Osteocyte (in vitro differentiated cells): Measurements from ENCODE around the gene SLC46A2. TPM values are rescaled to one million over a fixed set of nuclear protein-coding genes. Genes with fewer than 3 reads are reported as not detected.

Experiments used
- DNase-seq: peaks from one replicate; pipeline ENCODE4 v3.0.0; 2021; ENCODE audit warnings: mixed read lengths; ENCODE audit not compliant: unreplicated experiment; ENCODE audit errors: extremely low spot score
- H3K27ac Mint-ChIP-seq: one replicate; pipeline ENCODE4 v1.8.0; 2021; ENCODE audit warnings: mild to moderate bottlenecking, mixed read lengths; ENCODE audit not compliant: unreplicated experiment
- H3K27me3 Mint-ChIP-seq: one replicate; pipeline ENCODE4 v1.8.0; 2021; ENCODE audit warnings: mixed read lengths; ENCODE audit not compliant: unreplicated experiment
- H3K36me3 Mint-ChIP-seq: one replicate; pipeline ENCODE4 v1.8.0; 2021; ENCODE audit warnings: mixed read lengths; ENCODE audit not compliant: unreplicated experiment
- H3K4me1 Mint-ChIP-seq: one replicate; pipeline ENCODE4 v1.8.0; 2021; ENCODE audit warnings: mixed read lengths; ENCODE audit not compliant: unreplicated experiment
- H3K4me3 Mint-ChIP-seq: one replicate; pipeline ENCODE4 v1.8.0; 2021; ENCODE audit warnings: mild to moderate bottlenecking, moderate library complexity, mixed read lengths; ENCODE audit not compliant: unreplicated experiment
- H3K9me3 Mint-ChIP-seq: one replicate; pipeline ENCODE4 v1.8.0; 2021; ENCODE audit warnings: mixed read lengths; ENCODE audit not compliant: unreplicated experiment
- total RNA-seq: library from RNA; stranded (reverse); gene quantifications from 2 replicates; pipeline ENCODE4 v1.2.1, GENCODE V29; 2021
- TF ChIP-seq, protein P1 (sequence below): fragments of 200-600 bp; sonication (generic); IDR thresholded peaks from 2 replicates; pipeline ENCODE4 v1.5.0; 2021; ENCODE audit warnings: antibody characterized with exemption, mild to moderate bottlenecking, moderate library complexity

Gene SLC46A2
- total RNA-seq, 1 donor from 2014 or later, result not detected

- Mint-ChIP-seq H3K4me1 (peaks cover 21% of the 10 kb centered on the region), H3K27me3 (peaks cover 12% of the 10 kb centered on the region), H3K4me3 (no peak overlapping the region), H3K36me3 (no peaks in the 10 kb centered on the region), H3K27ac (no peak overlapping the region), H3K9me3 (no peaks in the 10 kb centered on the region)
- no peak for DNase-seq
- TF ChIP-seq, protein P1, sequence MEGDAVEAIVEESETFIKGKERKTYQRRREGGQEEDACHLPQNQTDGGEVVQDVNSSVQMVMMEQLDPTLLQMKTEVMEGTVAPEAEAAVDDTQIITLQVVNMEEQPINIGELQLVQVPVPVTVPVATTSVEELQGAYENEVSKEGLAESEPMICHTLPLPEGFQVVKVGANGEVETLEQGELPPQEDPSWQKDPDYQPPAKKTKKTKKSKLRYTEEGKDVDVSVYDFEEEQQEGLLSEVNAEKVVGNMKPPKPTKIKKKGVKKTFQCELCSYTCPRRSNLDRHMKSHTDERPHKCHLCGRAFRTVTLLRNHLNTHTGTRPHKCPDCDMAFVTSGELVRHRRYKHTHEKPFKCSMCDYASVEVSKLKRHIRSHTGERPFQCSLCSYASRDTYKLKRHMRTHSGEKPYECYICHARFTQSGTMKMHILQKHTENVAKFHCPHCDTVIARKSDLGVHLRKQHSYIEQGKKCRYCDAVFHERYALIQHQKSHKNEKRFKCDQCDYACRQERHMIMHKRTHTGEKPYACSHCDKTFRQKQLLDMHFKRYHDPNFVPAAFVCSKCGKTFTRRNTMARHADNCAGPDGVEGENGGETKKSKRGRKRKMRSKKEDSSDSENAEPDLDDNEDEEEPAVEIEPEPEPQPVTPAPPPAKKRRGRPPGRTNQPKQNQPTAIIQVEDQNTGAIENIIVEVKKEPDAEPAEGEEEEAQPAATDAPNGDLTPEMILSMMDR, result no peak
Measured at GRCh38 chr9:112887381-112887780, 3.3 kb downstream of the SLC46A2 start.

- no peak for DNase-seq
- TF ChIP-seq, protein P1, result no peak
- Mint-ChIP-seq H3K27ac (no peak overlapping the region), H3K4me3 (no peak overlapping the region), H3K9me3 (no peaks in the 10 kb centered on the region), H3K36me3 (no peaks in the 10 kb centered on the region), H3K27me3 (peaks cover 5% of the 10 kb centered on the region), H3K4me1 (peaks cover 26% of the 10 kb centered on the region)
Measured at GRCh38 chr9:112886351-112886750, 4.3 kb downstream of the SLC46A2 start.

GRCh38 chr9:112885324-112885723 is 5.4 kb downstream of the SLC46A2 start:
- H3K27ac Mint-ChIP-seq, result no peak overlapping the region
- no peaks in the 10 kb centered on the region for H3K36me3 Mint-ChIP-seq
- TF ChIP-seq, protein P1, result no peak
- H3K9me3 Mint-ChIP-seq, result no peaks in the 10 kb centered on the region
- H3K4me1 Mint-ChIP-seq, result peaks cover 29% of the 10 kb centered on the region
- H3K27me3 Mint-ChIP-seq, result peaks cover 5% of the 10 kb centered on the region
- no peak overlapping the region for H3K4me3 Mint-ChIP-seq
- DNase-seq, result no peak

GRCh38 chr9:112884721-112885120 is 6.0 kb downstream of the SLC46A2 start:
- H3K4me1 Mint-ChIP-seq, result peaks cover 27% of the 10 kb centered on the region
- H3K9me3 Mint-ChIP-seq, result no peaks in the 10 kb centered on the region
- H3K4me3 Mint-ChIP-seq, result no peak overlapping the region
- no peak for DNase-seq
- H3K36me3 Mint-ChIP-seq, result no peaks in the 10 kb centered on the region
- peaks cover 1% of the 10 kb centered on the region for H3K27me3 Mint-ChIP-seq
- no peak overlapping the region for H3K27ac Mint-ChIP-seq
- TF ChIP-seq, protein P1, result no peak

DNA sequence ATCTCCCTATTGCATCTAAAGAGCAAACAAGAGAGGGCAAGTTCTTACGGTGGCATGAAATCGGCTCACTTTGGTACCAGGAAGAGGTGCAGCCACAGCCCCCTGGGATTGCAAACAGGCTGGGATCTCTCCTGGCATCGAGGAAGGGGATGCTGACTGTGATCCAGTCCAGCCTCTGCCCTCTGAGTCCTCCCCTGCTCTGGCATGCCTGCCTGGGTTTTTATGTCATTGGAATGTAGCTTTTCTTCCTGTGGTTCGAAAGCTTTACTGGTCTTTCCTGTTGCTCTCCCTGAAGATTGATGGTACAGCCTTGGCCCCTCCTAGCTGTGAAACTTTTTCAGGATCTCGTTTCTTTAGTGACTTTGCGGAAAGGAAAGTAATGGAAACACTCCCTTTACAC is 6.6 kb downstream of the SLC46A2 start:
- TF ChIP-seq, protein P1, result no peak
- Mint-ChIP-seq H3K4me1 (peaks cover 27% of the 10 kb centered on the region), H3K27me3 (no peaks in the 10 kb centered on the region), H3K4me3 (no peak overlapping the region), H3K27ac (no peak overlapping the region), H3K9me3 (no peaks in the 10 kb centered on the region), H3K36me3 (no peaks in the 10 kb centered on the region)
- DNase-seq, result no peak
